GM19023 (cell line): ENCODE measurements around the gene KIAA1217.

Source experiments
- ATAC-seq: cut with Tn5 transposase; IDR thresholded peaks from one replicate; pipeline ENCODE4 v1.9.1; 2021; ENCODE audit warnings: mild to moderate bottlenecking, moderate library complexity; ENCODE audit not compliant: unreplicated experiment

Gene KIAA1217

GRCh38 chr10:24533981-24534380, 325.0 kb downstream of the KIAA1217 start:
- no peak for ATAC-seq

DNA sequence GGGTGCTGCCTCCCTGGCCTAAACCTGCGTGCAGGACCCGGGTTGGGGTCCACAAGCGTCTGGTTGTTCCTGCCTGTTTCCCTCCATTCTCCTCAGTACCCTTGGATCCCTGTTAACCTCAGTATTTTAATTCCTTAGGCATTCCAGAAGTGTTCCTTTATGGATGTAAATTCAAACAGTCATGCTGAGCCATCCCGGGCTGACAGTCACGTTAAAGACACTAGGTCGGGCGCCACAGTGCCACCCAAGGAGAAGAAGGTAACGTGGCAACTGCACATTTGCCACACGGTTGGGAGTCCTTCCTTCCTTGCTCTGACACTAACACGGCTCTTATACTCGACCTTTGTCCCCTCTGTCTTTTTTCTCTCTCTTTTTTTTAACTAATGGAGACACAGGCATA, 327.7 kb downstream of the KIAA1217 start:
- no peak for ATAC-seq

DNA sequence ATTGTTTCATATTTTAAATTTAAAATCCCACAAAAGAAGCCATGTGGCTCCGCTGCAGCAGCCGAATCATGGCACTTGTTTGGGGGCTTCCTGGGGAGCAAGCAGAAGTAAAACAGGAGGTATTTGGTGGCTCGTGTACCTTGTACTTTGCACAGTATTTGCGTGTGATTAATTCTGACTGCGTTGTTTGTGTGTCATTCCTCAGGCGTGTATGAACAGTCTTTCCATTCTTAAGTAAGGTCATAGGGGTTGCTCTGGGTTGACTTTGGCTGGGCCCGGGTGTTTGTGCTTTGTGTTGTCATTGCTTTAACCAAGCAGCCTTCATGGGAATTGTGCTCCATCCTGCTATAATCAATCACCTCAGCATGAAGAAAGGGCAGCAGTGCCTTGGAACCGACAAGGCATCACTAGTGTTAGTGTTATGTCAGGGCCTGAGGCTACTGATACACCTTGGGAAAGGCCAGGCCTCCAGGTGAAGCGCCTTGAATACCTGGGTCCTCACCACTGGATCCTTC, 332.4 kb downstream of the KIAA1217 start:
- ATAC-seq: no peak

GRCh38 chr10:24542314-24543270, 333.7 kb downstream of the KIAA1217 start:
- ATAC-seq: no peak

- ATAC-seq: no peak
Measured at GRCh38 chr10:24544776-24545175, 335.8 kb downstream of the KIAA1217 start.

GRCh38 chr10:24545585-24545984, 336.6 kb downstream of the KIAA1217 start:
- ATAC-seq: no peak

DNA sequence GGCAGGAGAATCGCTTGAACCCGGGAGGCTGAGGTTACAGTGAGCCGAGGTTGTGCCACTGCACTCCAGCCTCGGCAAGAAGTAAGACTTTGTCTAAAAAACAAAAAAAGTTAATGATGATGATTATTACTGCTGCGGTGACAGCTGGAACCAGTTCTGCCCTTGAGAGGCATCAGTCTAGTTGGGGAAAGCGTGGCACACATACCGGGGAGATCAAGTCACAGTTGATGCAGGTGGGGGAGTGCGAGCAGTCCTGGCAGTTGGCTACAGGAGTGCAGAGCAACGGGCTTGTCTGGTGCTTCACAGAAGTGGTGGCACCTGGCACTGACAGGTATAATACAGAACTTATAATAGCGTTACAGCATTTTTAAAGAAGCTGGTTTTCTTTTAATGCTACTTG, 341.7 kb downstream of the KIAA1217 start:
- no peak for ATAC-seq

- ATAC-seq: no peak
Measured at GRCh38 chr10:24551161-24551560, 342.2 kb downstream of the KIAA1217 start.

DNA sequence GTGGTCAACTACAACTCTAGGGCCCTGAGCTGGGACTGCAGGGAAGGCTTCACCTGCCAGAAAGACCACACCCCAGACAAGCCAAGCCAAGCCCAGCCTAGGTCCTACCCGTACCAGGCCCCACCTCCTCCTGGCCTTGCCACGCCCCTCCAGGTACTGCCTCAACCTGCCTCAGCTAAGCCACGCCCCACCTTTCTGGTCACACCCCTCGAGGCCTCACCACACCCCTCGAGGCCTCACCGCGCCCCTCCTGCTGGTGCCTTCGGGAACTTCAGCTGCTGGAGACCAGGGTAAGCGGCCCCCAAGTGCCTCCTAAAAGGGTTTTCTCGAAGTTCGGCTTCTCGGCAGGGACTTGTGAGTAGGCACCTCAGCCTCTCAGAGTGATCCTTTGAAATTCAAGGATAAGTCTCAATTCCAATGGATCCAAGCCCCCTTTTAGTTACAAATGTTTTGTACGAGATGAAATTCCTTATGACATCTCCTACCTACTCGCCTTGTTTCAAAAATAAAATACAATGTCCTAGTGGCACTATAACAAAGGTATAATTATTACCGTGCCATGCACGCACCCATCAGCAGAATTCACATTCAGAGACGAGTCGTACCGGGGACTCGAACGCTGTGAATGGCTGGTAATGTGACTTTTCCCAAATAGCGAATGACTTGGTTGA, 343.5 kb downstream of the KIAA1217 start:
- no peak for ATAC-seq

DNA sequence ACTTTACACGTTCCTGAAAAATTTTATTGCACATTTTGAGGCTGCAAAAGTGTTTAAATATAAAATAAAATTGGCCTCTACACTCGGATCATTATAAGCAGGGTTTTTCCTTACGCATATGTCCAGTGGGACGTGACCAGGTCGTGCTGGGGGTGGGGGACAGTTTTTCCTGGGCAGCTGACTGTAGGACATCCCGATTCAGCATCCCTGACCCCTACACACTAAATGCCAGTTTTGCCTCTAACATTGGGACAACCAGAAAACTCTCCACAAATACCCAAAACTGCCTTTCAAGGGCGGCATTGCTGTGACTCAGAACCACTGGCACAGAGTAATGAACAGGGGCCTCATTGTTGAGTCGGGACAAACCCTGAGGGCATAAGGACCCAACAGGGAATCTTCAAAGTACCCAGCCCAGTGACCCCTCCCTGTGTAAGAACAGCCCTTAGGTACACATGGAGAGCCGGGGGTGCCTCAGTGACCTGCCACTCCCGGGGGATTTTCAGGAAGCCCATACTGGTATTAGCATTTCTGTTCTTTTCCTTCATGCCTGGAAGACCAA, 344.2 kb downstream of the KIAA1217 start:
- ATAC-seq: no peak

GRCh38 chr10:24554036-24554435, 345.1 kb downstream of the KIAA1217 start:
- no peak for ATAC-seq

- no peak for ATAC-seq
Measured at GRCh38 chr10:24556126-24556749, 347.3 kb downstream of the KIAA1217 start.

- ATAC-seq: no peak
Measured at GRCh38 chr10:24556750-24557742, 348.1 kb downstream of the KIAA1217 start.

DNA sequence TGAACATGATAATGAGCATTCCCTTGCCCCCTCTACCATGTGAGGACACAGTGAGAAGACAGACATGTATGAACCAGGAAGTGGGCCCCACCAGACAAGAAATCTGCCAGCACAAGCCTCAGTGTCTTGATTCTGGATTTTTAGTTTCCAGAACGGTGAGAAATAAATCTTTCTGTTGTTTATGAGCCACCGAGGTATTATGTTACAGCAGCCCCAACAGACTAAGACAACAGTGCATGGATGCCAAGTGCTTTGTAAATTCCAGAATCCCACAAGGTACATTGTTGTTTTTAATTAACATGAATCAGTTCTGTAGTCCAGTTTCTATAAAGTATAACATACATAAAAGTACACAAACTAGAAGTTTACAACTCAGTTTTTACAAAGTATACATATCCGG, 352.5 kb downstream of the KIAA1217 start:
- ATAC-seq: no peak

- ATAC-seq: no peak
Measured at GRCh38 chr10:24568042-24568441, 359.1 kb downstream of the KIAA1217 start.

DNA sequence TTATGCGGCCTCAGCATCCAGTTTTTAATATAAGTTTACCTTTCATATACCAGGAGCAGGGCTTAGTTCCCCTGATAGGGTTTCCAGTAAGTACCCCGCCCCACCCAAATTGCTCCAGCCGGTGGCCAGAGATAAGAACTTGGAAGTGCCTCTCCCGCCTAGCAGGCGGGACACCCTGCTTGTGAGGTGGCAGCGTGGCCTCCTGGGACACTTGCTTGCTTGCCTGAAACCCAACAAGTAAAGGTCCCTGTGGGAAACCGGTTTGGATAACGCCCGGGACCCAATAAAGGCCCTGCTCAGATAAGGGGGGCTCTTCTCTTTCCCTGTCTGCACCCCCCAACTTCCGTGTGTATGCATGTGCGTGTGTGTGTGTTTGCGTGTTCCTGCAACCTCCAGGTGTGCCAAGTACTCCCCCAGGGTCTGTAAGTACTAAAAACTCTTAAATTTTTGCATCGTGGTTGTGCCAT, 360.4 kb downstream of the KIAA1217 start:
- ATAC-seq: no peak

DNA sequence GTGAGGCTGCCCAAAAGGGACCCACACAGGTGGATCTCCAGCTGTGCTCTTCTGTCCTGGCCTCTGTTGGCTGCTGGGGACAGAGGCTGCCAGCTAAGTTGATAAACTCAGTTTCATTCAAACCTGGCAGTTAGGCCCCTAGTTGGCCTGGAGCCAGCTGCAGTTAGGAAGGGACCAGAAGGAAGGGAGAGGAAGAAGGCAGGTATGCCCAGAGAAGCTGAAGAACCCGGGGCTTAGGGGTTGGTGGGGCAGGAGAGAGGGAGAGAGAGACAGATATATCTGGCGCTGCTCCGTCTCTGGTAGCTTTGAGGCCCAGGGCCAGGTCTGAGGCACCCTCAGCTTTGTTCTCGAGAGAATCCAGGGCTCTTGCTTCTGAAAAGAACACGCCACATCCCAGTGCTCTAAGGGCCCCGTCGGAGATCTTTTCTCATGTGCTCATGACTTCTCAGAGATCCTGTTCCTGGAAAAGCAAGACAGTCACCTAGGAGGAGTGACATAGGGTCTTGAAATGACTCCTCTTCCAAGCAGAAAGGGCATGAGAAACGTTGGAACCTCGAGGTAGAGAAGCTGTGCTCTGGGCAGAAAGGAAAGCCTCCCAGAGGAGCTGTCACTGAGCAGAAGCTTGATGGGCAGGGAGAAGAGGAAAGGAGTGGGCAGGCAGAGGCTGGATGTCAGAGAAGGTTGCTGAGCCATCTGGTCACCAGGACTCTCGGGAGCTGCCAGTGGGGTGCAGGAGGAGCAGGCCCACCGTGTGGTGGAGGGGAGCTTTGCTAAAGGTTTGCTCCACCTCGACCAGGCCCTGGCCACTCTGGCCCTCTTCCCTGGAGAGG, 361.1 kb downstream of the KIAA1217 start:
- ATAC-seq: no peak

- ATAC-seq: no peak
Measured at GRCh38 chr10:24570658-24571426, 361.9 kb downstream of the KIAA1217 start.
